ENCODE results near the gene ATF4. TPM values are rescaled to one million over a fixed set of nuclear protein-coding genes. Genes with fewer than 3 reads are reported as not detected.

Gene ATF4
- total and polyA plus RNA-seq, 2 of the 13 experiments (the other 11 are each of a cell fraction or from before 2014, with no cell fraction given): 486 to 1,297 TPM

GRCh38 chr22:39494471-39495120 is 25.8 kb upstream of the ATF4 start:
- H3K36me3 ChIP-seq (replicated peaks in 1 of 2; ENCODE audit: control insufficient read depth in 1 of 2, insufficient read depth in 2 of 2, low read length in 2 of 2): no peaks in the 10 kb centered on the region
- no TSS peak for BruUV-seq (replicated peaks)
- in situ Hi-C loops (cut with HindIII; ENCODE audit: extremely low pct_ligation_motif_present, low pct_unique_long_range_greater_than_20kb): no loop called here
- H3K79me2 ChIP-seq (ENCODE audit: insufficient read depth, low read length): no peaks in the 10 kb centered on the region
- H3K4me3 ChIP-seq (replicated peaks in 1 of 3; ENCODE audit: insufficient read depth in 1 of 3, low read depth in 2 of 3, low read length in 3 of 3): no peak overlapping the region
- FAIRE-seq (no peak), ATAC-seq (no peak), DNase-seq (ENCODE audit: low spot score) (no peak)
- no peak overlapping the region for H3K27ac ChIP-seq (ENCODE audit: extremely low read length, insufficient read depth, low read length)
- H2AFZ ChIP-seq (ENCODE audit: low read length): no peak overlapping the region
- CTCF ChIA-PET (ENCODE audit: low intra/inter-chr PET ratio, low total read pairs): interaction anchor here (1.4 to 2.8 kb wide), 6 partner anchors 15 to 40 kb away, joined by 4 to 24 read pairs (median 8); no protein-coding TSS in a partner anchor
- no peak overlapping the region for H3K4me2 ChIP-seq (ENCODE audit: low read depth, low read length)
- no peaks in the 10 kb centered on the region for H4K20me1 ChIP-seq (ENCODE audit: insufficient read depth, low read length)
- intact Hi-C loops (cut with micrococcal nuclease; ENCODE audit: unreplicated experiment): no loop called here
- H3K9me3 ChIP-seq (ENCODE audit: low read length): no peaks in the 10 kb centered on the region
- no peak overlapping the region for H3K9ac ChIP-seq (ENCODE audit: insufficient read depth, low read depth, low read length)
- WGBS (ENCODE audit: low lambda C conversion rate): 49% methylated on average over 8 of the region's 10 CpGs
- H3K4me1 ChIP-seq (ENCODE audit: insufficient read depth, low read length): peaks cover 48% of the 10 kb centered on the region
- POLR2A ChIA-PET: interaction anchor here (0.7 to 2.0 kb wide), 6 partner anchors 22 to 34 kb away, joined by 3 to 7 read pairs (median 4); partner anchors contain the start of gene ATF4
- H3K27me3 ChIP-seq (ENCODE audit: control insufficient read depth in 1 of 2, insufficient read depth in 2 of 2, low read length in 2 of 2): peaks cover 0 to 2% of the 10 kb centered on the region in 2 experiments; a peak in 1 of 5 replicates
- TF ChIP-seq MED8 (CRISPR knock-in tag; IDR thresholded peaks at IDR 0.05; ENCODE audit: insufficient replicate concordance): no peak
- TF ChIP-seq FUBP1 (CRISPR knock-in tag; IDR thresholded peaks at IDR 0.05; ENCODE audit: borderline replicate concordance): no peak
- TF ChIP-seq ZNF766 (CRISPR knock-in tag; IDR thresholded peaks at IDR 0.05; ENCODE audit: borderline replicate concordance): no peak
- no peak for TF ChIP-seq THAP8 (CRISPR knock-in tag; IDR thresholded peaks at IDR 0.05; ENCODE audit: borderline replicate concordance)
- TF ChIP-seq ZNF484 (CRISPR knock-in tag; IDR thresholded peaks at IDR 0.05; ENCODE audit: borderline replicate concordance, low read depth): no peak
- no peak for TF ChIP-seq IKZF5 (CRISPR knock-in tag; IDR thresholded peaks at IDR 0.05)
- no peak for TF ChIP-seq ZNF318 (CRISPR knock-in tag; IDR thresholded peaks at IDR 0.05)
- no peak for TF ChIP-seq ZNF800 (CRISPR knock-in tag; IDR thresholded peaks at IDR 0.05)

Data from HepG2 (cell line).